Measurements from ENCODE around the gene MTHFD1L.
"Not testable (repeated sequence)": the region's sequence is repeated elsewhere in the genome, so short reads cannot be mapped to it uniquely, and the experiment has no call there.

The MTHFD1L gene

DNA sequence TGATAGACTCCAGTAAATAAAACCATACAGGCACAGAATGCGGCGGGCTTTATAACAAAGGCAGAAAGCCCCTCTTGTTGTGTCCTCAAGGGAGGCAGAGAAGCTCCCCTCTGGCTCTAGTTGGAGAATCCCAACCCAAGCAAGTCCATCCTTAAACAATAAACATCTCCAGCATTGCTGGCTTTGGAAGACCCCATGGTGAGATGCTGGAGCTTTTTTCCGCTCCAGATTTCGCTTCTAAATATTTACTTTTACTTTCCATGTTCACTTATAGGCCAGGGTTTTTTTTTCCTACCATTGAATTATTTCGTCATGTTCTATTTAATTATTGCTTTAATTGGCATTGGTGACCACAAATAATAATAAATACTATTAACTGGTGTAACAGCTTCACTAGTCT lies 176.2 kb downstream of the MTHFD1L start:
- Histone ChIP-seq H3K4me1 (no peaks in the 10 kb centered on the region), H3K36me3 (no peaks in the 10 kb centered on the region), H3K9me3 (no peaks in the 10 kb centered on the region), H3K4me3 (ENCODE audit: low read depth, low read length) (no peak overlapping the region), H3K27me3 (no peaks in the 10 kb centered on the region)
- TF ChIP-seq, protein P1, sequence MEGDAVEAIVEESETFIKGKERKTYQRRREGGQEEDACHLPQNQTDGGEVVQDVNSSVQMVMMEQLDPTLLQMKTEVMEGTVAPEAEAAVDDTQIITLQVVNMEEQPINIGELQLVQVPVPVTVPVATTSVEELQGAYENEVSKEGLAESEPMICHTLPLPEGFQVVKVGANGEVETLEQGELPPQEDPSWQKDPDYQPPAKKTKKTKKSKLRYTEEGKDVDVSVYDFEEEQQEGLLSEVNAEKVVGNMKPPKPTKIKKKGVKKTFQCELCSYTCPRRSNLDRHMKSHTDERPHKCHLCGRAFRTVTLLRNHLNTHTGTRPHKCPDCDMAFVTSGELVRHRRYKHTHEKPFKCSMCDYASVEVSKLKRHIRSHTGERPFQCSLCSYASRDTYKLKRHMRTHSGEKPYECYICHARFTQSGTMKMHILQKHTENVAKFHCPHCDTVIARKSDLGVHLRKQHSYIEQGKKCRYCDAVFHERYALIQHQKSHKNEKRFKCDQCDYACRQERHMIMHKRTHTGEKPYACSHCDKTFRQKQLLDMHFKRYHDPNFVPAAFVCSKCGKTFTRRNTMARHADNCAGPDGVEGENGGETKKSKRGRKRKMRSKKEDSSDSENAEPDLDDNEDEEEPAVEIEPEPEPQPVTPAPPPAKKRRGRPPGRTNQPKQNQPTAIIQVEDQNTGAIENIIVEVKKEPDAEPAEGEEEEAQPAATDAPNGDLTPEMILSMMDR (IDR thresholded peaks at IDR 0.05; ENCODE audit: low read depth, low read length): no peak
- no peak for DNase-seq

DNA sequence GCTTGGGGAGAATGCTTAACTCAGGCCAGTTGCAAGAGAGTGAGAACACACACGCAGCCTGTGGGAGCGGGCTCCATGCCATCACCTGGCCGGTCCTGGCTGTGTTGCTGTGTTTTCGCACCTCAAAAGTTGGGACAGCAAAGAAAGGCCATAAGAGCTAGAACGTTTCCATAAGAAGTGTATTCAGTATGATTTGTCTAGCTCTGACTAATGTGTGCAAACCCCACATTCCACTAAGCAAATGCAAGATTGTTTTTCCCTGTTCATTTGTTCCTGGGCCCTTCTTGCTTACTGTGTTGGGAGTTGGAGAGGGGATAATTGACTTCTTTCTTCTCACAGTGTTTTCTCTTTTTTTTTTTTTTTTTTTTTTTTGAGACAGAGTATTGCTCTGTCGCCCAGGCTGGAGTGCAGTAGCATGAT lies 177.4 kb downstream of the MTHFD1L start:
- not testable (repeated sequence) for DNase-seq; H3K36me3 ChIP-seq; H3K4me3 ChIP-seq (ENCODE audit: low read depth, low read length); H3K27me3 ChIP-seq; H3K4me1 ChIP-seq; H3K9me3 ChIP-seq

DNA sequence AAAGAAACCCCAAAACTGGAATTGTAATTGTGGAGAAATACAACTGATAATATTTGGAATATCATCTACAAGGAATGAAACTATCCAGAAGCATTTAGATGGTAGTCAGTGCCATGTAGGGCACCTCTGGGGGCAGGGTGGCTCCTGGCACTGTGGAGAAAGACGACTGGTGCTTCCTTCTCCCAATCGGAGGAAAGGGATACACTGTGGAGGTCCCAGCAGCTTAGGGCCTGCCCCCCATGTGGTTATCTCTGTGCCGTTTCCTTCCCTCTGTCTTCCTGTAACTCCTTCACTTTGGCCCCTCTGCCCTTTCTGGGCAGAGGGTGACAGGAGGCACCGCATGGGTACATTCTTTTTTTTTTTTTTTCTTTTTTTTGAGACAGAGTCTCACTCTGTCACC lies 178.4 kb downstream of the MTHFD1L start:
- no peak for DNase-seq
- Histone ChIP-seq H3K4me3 (ENCODE audit: low read depth, low read length) (no peak overlapping the region), H3K4me1 (no peaks in the 10 kb centered on the region), H3K27me3 (no peaks in the 10 kb centered on the region), H3K36me3 (peaks cover 4% of the 10 kb centered on the region; the same call in 1 of the 2 replicates), H3K9me3 (no peaks in the 10 kb centered on the region)
- TF ChIP-seq, protein P1 (IDR thresholded peaks at IDR 0.05; ENCODE audit: low read depth, low read length): no peak

DNA sequence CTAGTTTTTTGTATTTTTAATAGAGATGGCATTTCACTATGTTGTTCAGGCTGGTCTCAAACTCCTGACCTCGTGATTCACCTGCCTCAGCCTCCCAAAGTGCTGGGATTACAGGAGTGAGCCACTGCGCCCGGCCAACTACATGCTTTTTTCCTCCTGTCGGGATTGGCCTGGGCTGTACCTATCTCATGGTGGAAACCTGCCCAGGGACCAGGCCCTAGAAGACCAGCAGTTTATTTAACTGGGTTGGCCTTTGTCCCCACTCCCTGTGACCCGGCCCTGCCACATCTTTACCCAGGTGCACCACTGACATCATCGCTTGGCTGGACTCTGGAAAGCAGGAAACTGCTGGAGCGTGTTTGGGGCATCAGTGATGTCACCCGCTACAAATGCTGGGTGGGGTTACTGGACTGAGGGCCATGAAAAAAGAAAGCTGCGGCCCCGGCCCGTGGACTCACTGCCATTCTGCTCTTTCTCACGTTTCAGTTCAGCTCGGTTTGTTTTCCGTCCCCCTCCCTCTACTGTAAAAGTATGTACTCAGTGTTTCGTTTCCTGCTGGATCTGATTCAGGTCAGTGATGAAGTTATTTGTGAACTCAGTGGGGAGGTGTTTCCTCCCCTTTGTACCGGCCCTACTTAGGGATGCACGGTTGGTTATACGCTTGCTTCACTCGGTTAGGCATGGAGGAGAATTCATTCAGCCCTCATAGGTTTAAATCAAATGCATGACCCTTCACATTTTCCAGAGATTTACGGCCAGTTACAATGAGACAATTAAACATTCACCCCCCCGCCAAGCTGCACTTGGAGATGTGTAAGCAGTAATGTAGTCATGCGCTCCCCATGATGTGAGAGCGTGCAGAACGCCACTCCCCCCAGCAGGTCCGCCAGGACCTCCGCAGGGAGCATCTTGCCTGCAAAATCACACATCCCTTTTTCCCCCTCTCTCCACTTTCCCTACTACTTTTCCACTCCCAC lies 179.3 kb downstream of the MTHFD1L start:
- Histone ChIP-seq H3K9me3 (no peaks in the 10 kb centered on the region), H3K27me3 (no peaks in the 10 kb centered on the region), H3K4me3 (ENCODE audit: low read depth, low read length) (no peak overlapping the region), H3K4me1 (no peaks in the 10 kb centered on the region), H3K36me3 (peaks cover 4% of the 10 kb centered on the region; the same call in 1 of the 2 replicates)
- no peak for DNase-seq
- TF ChIP-seq, protein P1 (IDR thresholded peaks at IDR 0.05; ENCODE audit: low read depth, low read length): no peak

DNA sequence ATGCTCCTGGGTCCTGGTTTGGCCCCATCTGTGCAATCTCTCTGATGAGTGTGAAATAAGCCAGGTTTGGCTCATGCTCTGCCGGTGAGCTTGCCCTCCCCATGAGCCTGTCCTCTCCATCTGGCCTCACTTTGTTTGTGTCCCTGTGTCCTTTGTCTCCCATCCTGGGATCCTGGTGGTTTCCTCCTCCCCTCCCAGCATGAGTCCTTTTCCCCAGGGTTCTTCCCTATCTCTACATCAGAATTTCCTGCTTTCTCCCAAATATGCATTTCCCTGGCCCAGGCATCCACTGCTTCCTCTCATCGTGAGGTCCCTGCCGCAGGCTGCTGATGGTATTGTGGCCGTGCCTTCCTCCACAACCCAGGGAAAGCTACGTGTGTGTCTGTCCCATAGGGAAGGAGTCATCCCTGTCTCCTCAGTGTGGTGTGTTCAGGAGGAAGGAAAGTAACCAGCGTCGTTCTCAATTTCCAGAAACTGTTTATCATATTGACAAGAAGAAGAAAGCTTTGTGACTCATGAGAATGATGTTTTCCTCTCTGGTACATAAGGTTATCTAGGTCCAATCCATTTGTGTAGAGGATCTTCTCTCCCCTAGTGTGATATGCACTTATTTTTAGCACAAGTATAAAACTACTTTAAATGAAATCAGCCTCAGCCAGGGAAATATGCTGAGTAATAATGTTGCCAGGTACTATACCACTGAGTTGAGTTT lies 180.2 kb downstream of the MTHFD1L start:
- H3K9me3 ChIP-seq; H3K36me3 ChIP-seq; H3K27me3 ChIP-seq; H3K4me3 ChIP-seq (ENCODE audit: low read depth, low read length); H3K4me1 ChIP-seq: not testable (repeated sequence)
- DNase-seq: peak; percentile 47

DNA sequence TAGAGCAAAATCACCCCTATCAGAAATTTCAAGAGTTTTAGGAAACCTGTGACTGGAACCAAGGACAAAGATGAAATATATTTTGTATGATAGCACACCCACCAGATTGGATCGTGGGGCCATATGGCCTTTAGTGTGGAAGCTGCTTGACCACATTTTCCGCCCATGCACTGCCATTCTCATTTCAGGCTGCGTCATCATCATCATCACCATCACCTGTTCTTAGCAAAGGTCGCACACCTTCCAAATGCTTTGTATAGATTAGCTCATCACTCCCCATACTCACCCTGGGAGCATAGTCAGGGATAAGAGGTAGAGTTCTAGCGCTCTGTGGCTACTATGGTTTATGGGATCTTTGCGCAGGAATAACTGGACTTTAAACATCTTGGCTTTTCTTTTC lies 185.7 kb downstream of the MTHFD1L start:
- H3K4me1 ChIP-seq: no peaks in the 10 kb centered on the region
- no peak for DNase-seq
- H3K36me3 ChIP-seq: peaks cover 8% of the 10 kb centered on the region
- TF ChIP-seq, protein P1 (IDR thresholded peaks at IDR 0.05; ENCODE audit: low read depth, low read length): no peak
- H3K27me3 ChIP-seq: no peaks in the 10 kb centered on the region
- H3K9me3 ChIP-seq: no peaks in the 10 kb centered on the region
- no peak overlapping the region for H3K4me3 ChIP-seq (ENCODE audit: low read depth, low read length)
